Myocyte (in vitro differentiated cells): ENCODE data around the gene TMEM178B. TPM values are rescaled to one million over a fixed set of nuclear protein-coding genes. Genes with fewer than 3 reads are reported as not detected.
"Not testable (repeated sequence)": the region's sequence is repeated elsewhere in the genome, so short reads cannot be mapped to it uniquely, and the experiment has no call there.

Experiments
- DNase-seq: peaks from one replicate; pipeline ENCODE4 v3.0.0-alpha.2; 2012; ENCODE audit warnings: low read depth
- total RNA-seq: library from RNA; depleted of rRNA; stranded (reverse); fragments of >200 nt; gene quantifications from 2 replicates; pipeline ENCODE4 v1.2.3, GENCODE V29; 2014

TMEM178B gene
- total RNA-seq, 1 donor from 2014 or later, result 6.8 TPM

DNA sequence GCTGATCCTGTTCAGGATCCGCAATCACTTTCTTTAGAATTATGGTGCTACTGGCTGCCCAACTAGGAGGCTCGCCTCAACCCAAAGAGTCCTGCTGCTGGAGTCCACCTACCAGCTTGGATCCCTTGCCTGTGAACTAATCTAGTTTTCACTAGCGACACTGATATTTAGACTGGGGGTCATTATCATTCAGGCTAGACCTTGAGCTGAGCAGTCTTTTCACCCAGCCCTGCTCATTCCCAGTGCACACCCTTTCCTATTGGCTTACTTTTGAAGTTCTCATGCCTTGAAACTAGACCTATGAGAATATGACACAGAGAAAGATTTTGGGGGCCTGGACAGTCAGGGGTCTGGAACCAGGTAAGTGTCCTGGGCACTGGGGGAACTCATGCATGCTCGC, 107.9 kb downstream of the TMEM178B start:
- no peak for DNase-seq

DNA sequence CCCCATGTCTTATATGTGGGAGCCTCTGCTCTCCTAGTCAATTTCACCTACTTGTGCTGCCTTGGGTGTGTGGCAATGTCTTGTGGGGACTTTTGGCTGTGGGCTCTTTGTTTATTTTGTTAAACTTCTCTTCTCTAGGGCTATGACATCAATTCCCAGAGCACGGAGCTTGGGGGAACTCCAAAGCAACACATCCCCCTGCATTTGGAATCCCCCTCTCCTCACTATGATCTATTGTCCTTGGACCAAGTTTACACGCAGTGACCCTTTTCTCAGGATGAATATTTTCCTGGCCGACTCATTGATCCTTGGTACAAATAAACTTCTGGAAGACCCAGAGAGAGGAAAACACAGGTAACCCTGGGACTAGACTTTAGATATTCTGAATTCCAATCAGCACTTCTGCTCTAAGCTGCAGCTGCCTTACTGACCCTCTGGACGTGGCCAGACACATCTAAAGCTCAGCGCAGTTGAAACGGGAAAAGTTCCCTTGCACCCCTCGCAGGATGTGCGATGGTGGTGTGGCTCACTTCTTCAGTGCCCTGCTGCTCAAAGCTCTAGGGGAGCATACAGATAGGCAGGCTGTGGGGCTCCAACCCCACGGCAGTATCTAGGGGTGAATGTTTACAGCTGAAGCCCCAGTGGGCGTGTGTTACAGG, 110.8 kb downstream of the TMEM178B start:
- DNase-seq, result no peak

DNA sequence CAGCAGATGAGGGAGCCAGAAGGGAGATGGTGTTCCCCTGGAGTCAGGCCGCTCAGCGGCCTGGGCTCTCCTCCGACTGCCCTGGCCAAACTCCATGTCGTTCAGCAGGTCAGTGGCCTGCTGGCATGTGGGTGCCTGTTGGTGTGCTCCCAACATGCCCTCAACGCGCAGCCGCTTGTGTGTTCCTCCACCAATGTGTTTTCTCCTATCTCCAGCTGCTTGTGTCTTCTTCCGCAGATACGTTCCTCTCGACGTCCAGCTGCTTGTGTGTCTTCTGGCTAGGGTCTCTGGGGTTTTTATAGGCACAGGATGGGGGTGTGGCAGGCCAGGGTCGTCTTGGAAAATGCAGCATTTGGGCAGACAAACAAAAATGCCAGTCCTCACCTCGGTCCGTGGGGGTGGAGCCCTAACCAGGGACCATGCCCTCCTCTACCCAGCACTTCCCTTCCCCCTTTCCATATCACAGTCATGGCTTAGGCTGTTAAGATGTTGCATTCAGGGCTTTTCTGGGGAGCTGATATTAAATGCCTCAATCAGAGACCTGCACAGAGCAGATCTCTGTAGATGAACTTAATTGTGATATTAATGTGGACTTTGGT, 111.6 kb downstream of the TMEM178B start:
- no peak for DNase-seq

DNA sequence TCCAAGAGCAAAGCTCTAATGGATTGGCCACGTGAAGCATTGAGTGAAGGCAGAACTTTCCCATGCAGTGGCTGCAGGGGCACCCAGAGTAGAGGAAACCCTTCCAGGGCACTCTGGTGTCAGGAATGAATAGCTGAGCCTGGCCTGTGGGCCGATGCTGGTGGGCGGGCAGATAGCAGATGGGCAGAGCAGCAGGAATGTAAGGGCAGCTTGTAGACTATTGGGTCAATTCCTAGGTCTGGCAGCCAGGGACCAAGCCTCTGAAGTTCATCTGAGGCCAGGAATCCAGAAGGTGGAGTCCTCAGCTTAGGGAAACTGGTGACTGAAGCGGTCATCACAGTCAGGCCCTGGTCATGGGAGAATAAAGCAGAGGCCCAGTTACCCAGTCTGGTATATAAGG, 115.4 kb downstream of the TMEM178B start:
- DNase-seq, result peak; percentile 18

DNA sequence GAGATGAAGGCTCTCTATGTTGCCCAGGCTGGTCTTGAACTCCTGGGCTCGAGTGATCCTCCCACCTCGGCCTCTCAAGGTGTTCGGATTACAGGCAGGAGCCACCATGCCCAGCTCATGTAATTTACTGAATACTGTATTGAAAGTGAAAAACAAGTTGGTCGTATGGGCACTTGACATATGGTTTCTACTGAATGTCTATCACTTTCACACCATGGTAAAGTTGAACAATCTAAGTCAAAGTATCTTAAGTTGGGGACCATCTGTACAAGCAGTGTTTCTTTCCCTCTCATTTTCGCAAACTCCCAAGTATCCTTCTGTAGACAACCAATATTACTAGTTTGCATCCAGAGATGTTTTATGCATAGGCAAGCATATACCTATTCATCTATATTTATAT, 116.6 kb downstream of the TMEM178B start:
- DNase-seq, result no peak

DNA sequence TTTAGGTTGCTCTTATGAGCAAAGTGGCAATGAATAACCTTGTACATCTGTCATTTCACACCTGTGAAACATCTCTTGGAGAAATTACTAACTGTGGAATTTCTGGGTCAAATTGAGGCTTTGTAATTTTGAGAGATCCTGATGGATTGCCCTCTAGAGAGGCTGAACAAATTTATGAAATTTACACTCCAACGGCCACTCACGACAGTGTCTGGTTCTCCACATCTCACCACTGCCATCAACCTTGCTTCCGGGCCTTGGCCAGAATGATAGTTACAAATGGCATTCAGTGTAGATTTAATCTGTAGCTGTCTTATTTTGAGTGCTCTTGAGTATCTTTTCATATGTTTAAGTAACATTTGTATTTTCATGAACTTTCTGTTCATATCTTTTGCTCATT, 117.4 kb downstream of the TMEM178B start:
- no peak for DNase-seq

DNA sequence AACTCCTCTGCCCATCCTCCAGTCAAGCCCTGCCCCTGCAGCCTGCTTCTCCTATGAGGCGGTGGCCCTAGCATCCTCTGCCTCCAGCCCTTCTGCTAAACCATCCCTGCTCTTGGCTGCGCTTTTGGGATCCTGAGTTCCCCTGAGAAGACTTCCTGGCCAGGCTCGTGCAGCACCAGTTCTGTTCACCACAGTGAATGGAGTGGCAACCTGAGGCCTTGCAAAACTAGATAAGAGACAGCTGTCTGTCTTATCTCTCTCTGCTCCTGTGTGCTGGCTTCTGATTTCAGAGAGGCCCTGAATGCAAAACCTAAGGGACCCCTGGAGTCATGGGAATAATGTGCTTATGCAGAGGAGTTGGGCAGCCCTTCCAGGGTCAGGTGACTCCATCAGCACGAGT, 119.2 kb downstream of the TMEM178B start:
- DNase-seq, result no peak

DNA sequence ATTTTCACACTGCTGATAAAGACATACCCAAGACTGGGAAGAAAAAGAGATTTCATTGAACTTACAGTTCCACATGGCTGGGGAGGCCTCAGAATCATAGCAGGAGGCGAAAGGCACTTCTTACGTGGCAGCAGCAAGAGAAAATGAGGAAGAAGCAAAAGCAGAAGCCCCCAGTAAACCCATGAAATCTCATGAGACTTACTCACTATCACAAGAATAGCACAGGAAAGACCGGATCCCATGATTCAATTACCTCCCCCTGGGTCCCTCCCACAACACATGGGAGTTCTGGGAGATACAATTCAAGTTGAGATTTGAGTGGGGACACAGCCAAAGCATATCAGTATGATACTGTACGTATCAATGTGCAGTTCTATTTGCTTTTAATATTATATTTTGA, 121.9 kb downstream of the TMEM178B start:
- DNase-seq, result not testable (repeated sequence)

DNA sequence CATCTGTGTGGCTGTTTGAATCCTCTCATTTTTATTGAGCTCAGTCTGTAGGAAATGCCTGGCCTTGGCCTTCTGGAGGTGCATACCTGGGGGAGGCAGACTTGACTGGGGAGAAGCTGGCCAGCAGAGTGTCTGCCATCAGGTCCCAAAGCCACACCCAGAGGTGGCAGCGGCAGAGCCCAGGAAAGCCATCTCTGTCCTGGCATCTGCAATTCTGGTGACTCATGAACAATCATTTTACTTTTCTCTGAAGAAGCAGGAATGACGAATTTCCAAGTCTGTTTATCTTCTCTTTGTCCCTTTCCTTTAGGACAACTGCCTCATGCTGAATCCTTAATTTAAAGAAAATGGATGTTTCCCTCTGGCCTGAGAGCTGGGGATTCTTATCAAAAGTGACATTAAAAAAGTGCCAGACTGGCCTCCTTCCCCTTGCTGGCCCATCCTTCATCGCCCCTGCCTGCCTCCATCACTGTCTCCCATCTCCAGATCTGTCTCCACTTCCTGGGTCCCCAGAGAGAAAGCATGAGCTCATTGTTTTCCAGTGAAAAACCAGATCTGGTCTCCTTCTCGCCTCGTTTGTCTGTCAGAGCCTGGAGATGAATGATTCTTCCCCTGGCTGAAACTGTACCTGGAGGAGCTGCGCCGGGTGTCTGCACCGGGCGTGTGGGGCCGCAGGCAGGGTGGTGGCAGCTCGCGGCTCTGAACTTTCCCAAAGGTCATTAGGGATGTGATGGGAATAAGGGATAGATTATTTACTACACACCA, 124.5 kb downstream of the TMEM178B start:
- no peak for DNase-seq

DNA sequence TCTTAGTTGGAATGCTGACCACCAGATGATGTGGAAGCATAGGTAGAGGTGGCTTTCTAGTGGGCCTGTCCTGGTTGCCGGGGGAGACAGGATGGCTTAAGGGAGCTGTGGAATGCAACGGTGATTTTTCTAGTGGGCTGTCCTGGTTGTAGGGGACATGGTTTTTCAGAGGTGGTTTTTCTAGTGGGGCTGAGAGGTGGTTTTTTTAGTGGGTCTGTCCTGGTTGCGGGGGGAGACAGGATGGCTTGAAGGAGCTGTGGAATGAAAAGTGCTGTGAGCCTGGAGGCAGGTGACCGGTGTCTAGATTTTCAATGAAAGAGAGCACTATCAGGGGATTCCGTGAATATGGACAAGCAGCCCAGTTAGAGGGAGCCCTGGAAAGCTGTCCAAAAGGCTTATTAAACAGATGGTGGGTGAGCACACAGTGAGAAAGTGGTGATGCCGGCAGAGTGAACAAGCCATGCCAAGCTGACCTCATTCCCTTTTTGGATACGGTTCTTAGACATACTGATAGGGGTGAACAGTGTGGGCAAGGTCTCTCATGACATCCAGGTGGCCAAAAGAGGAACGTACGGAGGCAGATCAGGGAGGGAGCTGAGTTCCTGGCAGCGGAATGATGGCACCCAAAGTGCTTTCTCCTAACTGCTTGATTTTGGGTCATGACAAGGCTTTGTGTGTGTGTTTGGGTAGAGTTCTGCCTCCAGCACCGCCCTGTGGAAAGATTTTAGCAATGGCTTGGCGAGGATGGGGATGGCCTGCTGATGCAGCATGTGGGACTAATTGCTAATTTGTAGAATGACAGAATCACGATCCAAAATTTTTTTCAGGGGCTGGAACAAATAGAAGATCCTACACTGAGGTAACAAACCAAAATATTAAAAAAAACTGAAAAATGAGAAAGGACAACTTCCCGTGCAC, 126.6 kb downstream of the TMEM178B start:
- peak; percentile 28 for DNase-seq

DNA sequence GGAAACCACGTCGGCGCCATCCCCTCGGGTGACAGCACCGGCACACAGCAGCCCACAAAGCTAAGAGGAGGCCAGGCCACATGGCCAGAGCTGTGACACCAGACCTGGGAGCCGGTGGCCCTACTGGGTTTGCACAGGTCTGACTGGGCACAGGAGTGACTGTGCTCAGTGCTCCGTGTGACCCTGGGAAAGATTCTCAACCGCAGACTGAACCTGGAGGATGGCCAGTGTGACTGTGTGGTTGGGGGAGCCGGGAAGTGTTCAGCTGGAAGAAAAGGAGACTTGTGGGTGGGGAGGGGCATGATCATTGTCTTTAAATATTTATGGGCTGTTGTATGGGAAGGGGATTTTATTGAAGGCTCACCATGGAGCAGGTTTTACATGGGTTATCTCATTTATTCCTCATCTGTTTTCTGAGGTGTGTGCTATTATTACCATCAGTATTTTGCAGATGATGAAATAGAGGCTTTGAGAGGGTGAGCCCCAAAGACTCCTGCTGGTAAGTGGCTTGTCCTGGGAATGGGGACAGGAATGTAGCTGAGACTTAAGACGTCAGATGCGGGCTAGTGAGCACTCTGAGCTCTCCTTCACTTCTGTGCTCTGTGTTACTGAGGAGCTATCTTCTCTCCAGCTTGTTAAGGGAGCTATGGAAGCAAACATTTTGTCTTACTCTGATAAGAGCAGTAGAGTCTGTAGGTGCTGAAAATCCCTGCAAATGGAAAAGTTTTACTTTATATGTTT, 127.5 kb downstream of the TMEM178B start:
- DNase-seq, result peak; percentile 34

DNA sequence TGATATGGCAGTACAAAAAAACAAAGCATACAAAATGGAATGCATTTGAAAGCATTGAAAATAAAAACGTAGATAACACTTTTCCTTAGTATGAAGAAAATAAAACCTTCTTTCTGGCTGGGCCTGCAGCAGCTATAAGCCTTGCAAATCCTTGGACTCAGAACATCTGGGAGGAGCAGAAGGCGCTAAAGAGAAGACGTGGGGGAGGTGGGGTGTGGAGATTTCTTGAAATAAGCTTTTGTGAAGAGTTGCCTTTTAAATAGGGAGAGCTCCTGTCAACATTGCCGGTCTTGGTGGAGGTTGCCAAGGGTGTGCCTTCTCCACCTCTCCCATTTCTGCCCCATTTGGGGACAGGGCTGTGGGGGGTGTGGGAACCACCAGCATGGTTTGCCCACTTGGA, 128.7 kb downstream of the TMEM178B start:
- no peak for DNase-seq

DNA sequence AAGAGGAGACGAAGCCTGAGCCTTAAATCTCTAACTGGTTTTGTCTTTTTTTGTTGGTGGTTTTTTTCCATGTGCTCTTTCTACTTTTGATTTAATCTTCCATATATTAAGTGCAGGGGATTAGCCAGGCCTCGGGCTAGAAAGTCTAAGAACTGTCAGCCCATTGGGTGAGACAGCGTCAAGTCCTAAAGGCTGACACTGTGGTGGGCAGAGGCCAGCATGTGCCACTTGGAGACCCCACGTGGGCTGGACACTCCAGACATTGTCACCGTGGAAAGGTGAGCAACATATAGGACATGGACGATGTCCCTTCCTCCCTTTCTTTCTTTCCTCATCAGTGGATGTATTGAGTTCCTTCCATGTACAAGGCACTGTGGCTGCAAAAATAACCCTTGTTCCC, 129.3 kb downstream of the TMEM178B start:
- DNase-seq, result no peak

DNA sequence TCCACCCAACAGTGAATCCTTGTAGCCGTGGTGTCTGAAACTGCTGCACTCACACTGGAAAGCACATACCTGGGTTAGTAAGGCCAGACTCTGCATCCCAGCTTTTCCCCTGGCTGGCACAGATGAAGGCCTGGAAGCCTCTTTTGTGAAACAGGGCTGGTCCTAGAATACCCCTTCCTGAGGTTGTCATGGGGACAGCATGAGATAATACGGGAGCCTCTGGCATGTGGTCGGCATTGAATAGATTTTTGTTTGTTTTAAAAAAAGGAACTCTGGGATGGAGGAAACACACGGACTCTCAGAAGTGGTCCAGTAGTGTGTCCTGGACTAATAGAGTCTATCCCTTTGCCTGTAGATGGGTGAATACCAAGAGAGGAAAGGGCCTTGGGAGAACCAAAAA, 129.7 kb downstream of the TMEM178B start:
- no peak for DNase-seq

DNA sequence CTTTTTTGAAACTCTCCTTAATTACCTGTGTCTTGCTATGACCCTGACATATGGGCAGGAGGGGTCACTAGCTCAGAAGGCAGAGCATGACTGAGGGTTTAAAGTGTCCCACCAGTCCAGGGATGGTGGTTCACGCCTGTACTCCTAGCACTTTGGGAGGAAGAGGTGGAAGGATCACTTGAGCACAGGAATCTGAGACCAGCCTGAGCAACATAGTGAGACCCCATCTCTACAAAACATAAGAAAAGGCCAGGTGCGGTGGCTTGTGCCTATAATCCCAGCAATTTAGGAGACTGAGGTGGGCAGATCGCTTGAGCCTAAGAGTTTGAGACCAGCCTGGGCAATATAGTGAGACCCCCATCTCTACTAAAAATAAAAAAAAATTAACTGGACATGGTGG, 133.8 kb downstream of the TMEM178B start:
- no peak for DNase-seq

DNA sequence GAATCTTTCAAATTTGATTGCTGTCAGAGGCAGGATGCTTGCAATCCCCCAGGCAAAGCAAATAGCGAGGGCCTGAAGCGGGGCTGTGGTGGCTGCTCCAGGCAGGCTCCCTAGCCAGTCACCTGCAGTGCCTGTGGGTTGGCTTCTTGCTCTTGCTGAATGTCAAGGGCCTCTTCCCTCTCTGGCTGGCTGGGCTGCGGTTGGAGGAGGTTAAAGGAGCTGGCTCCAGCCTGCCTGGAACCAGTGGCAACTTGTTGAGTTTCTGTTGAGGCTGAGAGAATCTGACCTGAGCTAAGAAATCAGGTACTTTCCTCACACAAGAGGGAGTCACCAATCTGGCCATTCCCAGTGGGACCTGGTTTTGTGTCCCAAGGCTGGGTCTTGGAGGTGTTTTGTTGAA, 134.7 kb downstream of the TMEM178B start:
- no peak for DNase-seq

DNA sequence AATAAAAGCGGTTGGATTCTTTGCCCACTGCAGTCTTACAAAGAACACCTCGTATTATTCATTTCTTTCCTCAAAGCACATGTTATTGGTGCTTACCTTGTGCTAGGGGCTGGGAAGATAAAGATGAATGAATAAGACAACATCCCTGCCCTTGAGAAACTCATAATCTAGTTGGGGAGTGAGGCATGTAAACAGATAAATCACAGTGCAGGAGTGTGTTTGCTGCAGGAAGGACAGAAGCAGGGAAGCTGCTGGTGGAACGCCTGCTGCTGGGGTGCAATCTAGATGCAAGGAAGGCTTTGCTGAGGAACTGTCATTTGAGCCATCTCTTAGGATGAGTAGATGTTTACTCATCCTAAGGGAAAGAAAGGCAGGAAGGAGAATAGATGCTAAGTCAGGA, 135.6 kb downstream of the TMEM178B start:
- no peak for DNase-seq

DNA sequence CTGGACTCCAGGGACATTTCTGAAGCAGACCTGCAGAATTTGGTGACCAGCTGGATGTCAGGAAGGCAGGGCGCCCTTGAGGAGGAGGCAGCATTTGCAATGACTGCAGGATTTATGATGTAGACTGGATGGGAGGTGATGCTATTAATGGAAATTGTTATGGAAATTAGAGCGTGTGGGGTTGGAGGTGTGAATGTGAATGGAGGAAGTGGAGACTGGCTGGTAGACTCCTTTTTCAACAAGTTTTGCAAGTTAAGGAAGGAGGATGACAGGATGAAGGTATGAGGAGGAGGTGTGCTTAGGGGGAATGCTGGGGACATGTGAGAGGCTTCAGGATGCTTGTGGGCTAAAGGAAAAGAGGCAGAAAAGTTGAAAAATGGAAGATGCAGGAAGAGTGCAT, 137.0 kb downstream of the TMEM178B start:
- no peak for DNase-seq

DNA sequence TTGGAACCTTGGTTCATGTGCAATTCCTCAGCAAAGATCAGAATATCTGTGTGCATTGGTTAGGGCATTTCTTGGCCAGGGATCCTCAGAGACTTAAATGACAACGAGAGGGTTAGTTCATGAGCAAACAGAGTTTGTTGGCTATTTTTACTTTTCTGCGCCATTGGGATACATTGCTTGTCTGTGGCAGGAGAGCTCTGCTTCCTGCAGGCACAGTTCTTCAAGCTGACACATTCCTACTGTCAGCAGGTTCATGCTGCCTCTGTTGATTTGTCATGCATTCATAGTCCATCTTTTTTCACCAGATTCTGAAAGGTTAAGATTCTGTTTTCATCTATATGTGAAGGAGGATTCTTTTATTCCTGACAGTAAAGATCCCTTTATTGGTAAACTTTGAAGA, 139.4 kb downstream of the TMEM178B start:
- no peak for DNase-seq

DNA sequence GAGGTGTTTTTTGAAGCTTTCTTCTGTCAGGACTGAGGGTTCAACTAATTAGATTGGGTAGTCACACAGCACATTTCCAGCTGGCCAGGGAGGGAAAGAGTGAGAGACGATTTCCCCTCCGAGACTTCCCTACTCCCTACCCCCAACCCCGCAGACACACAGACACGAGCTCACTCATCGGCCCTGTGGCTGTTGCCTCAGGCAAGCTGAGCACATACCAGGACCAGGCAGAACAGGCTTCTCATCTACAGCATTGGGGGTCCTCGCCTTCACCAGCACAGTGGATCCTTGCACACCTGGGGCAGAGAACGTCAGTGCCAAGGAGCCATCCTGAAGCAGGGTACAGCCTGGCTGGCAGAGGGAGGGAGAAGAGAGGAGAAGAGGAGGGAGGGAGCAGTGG, 144.1 kb downstream of the TMEM178B start:
- DNase-seq, result no peak

DNA sequence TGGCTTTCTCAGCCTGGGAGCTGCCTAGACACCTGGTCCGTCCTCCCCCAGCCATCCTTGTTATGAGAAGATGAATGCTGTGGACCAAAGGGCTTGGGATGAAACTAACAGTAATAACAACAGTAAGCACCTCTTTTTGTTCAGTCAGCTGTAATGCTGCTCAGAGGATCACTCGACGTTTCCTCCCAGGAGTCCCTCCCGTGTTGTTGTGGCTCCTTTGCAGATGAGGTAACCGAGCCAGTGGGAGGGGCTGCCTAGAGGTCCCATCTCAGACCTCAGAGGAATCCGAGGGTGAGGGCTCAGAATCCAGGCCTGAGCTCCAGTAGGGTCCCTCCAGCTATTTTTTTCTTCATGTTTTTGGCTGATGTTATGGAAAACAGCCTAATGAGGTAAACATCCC, 145.1 kb downstream of the TMEM178B start:
- no peak for DNase-seq
